ENCODE results near the gene TTLL12. TPM values are rescaled to one million over a fixed set of nuclear protein-coding genes. Genes with fewer than 3 reads are reported as not detected.

TTLL12 gene
- polyA plus RNA-seq, 1 donor = 29.0 TPM

DNA sequence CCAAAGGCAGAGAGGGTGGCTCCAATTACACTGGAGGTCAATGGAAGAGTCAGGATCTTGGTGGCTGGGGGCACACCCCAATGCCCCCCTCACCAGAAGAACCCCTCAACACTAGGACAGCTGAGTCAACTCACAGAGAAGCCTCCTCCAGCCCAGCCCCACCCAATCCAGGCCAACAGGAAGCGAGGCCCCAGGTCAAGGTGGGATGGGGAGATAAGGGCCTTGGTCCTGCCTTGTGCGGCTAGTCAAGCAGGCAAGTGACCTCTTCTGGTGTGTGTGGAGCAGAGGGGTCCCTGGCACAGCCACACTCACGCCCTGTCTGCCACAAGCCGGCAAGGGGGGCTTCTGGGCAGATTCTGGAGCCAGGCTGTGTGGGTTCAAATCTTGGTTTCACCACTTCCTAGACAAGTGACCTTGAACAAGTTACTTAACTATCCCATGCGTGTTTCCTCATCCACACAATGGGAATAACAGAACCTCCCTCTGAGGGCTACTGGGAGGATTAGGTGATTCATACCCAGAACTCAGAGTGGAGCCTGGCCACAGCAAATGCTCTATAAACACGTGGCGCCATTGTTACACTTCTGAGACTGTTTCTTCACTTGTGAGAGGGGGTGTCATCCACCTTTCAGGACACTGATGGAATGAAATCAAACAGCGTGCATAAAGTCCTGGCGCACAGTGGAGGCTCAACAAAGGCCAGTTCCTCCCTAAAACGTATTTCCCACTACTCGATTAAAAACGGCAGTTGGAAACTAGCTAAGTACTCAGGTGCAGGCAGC lies 3.2 kb downstream of the TTLL12 start:
- peaks cover 42% of the 10 kb centered on the region for H3K36me3 ChIP-seq (ENCODE audit: control insufficient read depth, insufficient read depth, low read length)
- WGBS (ENCODE audit: insufficient coverage, low lambda C conversion rate) = no CpG with 5 or more reads among the region's 12 CpGs
- peaks cover 2% of the 10 kb centered on the region for H3K9me3 ChIP-seq (ENCODE audit: control insufficient read depth, low read depth, low read length)
- DNase-seq = peak in 1 of 2 donors; percentile 14
- peaks cover 14% of the 10 kb centered on the region for H3K4me1 ChIP-seq (ENCODE audit: control insufficient read depth, insufficient read depth, low read length)
- H3K27ac ChIP-seq (ENCODE audit: low read length) = peak overlapping the region; percentile 43
- no peaks in the 10 kb centered on the region for H3K27me3 ChIP-seq (ENCODE audit: control insufficient read depth, insufficient read depth, low read length)
- H3K4me3 ChIP-seq (ENCODE audit: low read length) = no peak overlapping the region

DNA sequence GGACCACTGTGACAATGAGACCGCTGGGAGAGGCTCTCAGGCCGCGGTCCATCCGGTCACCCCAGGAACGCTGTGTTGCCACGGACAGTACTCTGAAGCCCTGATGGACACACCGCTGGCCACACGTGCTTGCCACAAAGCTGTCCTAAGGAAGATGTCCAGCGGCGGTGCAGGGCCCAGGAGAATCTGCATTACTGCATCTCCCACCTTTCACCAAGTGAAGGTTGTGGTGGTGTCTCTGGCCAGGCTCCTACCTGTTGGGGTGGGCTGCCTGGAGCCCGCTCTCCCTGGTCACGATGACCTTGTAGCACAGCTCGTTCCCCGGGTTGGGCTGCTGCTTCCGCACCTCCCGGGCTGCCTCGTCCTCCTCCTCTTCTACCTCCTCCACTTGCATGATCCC lies 4.2 kb downstream of the TTLL12 start:
- no CpG with 5 or more reads among the region's 17 CpGs for WGBS (ENCODE audit: insufficient coverage, low lambda C conversion rate)
- H3K27me3 ChIP-seq (ENCODE audit: control insufficient read depth, insufficient read depth, low read length) = no peaks in the 10 kb centered on the region
- peaks cover 14% of the 10 kb centered on the region for H3K4me1 ChIP-seq (ENCODE audit: control insufficient read depth, insufficient read depth, low read length)
- H3K9me3 ChIP-seq (ENCODE audit: control insufficient read depth, low read depth, low read length) = peaks cover 2% of the 10 kb centered on the region
- DNase-seq = no peak
- no peak overlapping the region for H3K4me3 ChIP-seq (ENCODE audit: low read length)
- H3K27ac ChIP-seq (ENCODE audit: low read length) = no peak overlapping the region
- H3K36me3 ChIP-seq (ENCODE audit: control insufficient read depth, insufficient read depth, low read length) = peaks cover 48% of the 10 kb centered on the region

DNA sequence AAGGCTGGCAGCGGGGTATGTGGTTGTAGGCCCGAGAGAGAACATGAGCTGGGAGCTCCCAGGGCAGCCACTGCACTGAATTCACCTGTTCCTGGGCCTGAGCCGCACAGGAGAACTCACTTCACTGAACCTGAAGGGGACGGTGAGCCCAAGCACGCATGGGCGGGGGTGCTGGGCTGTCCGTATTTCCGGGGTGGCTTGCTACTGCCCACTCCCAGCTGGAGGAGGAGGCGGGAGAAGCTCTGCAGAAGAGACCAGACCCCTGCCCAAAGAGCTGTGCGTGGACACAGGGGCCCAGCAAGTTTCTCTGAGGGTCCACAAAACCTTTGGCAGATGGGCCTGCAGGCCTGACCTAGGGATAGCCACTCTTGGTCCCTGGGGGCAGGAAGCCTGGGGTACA lies 4.8 kb downstream of the TTLL12 start:
- Histone ChIP-seq H3K36me3 (ENCODE audit: control insufficient read depth, insufficient read depth, low read length) (peaks cover 52% of the 10 kb centered on the region), H3K4me3 (ENCODE audit: low read length) (no peak overlapping the region), H3K9me3 (ENCODE audit: control insufficient read depth, low read depth, low read length) (no peaks in the 10 kb centered on the region), H3K27ac (ENCODE audit: low read length) (no peak overlapping the region), H3K27me3 (ENCODE audit: control insufficient read depth, insufficient read depth, low read length) (no peaks in the 10 kb centered on the region), H3K4me1 (ENCODE audit: control insufficient read depth, insufficient read depth, low read length) (peaks cover 14% of the 10 kb centered on the region)
- no CpG with 5 or more reads among the region's 10 CpGs for WGBS (ENCODE audit: insufficient coverage, low lambda C conversion rate)
- DNase-seq = no peak

DNA sequence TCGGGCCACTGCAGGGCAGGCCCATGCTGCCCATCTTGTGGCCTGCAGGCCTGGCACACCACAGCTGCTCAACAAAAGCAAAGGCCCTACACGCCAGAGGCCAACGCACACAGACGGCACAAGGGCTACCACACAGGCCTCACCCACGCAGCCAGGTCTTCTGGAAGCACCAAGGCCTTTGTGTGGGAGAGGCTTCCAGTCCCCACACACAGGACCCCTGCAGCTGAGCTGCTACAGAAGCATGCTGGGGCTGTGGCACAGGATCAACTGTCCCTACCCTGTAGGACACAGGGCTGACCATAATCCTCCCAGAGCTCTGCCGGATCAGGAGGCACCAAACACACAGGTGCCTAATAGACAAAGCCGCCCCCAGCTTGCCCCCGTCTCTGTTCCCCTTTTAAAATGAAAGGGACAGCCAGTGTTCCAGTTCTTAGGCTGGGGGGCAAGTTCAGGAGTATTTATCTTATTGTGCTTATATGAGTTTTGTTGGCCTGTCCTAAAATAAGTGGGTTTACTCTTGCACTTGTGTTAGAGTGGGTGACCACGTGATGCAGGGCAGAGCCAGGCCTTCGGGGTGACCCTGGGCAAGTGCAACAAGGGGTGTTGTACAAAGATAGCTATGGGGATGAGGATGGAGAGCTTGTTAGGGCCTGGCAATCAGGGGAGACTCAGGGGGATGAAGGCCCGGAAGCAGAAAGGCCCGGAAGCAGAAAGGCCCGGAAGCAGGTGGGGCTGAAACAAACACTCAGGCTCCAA lies 5.4 kb downstream of the TTLL12 start:
- Histone ChIP-seq H3K27ac (ENCODE audit: low read length) (no peak overlapping the region), H3K9me3 (ENCODE audit: control insufficient read depth, low read depth, low read length) (no peaks in the 10 kb centered on the region), H3K4me1 (ENCODE audit: control insufficient read depth, insufficient read depth, low read length) (peaks cover 14% of the 10 kb centered on the region), H3K27me3 (ENCODE audit: control insufficient read depth, insufficient read depth, low read length) (no peaks in the 10 kb centered on the region), H3K36me3 (ENCODE audit: control insufficient read depth, insufficient read depth, low read length) (peaks cover 53% of the 10 kb centered on the region), H3K4me3 (ENCODE audit: low read length) (no peak overlapping the region)
- DNase-seq = no peak
- WGBS (ENCODE audit: insufficient coverage, low lambda C conversion rate) = 100% methylated on average over 1 of the region's 13 CpGs

DNA sequence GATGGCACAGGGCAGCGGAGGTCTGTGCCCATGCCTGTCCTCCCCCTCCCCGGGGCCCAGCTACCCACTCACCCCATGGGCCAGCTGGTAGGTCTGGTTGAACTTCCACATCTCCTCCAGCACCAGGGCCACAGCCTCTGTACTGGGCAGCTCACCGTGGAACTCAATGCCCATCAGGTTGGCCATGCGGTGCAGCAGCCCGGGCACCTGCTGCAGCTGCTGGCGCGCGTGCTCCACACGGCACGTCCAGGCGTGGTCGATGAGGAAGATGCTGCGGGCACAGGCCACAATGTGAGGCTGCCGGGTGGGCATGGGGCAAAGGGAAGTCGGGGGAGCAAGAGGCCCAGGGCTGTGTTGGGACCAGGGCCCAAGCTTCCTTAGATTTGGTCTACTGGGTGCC lies 6.3 kb downstream of the TTLL12 start:
- H3K36me3 ChIP-seq (ENCODE audit: control insufficient read depth, insufficient read depth, low read length) = peaks cover 59% of the 10 kb centered on the region

DNA sequence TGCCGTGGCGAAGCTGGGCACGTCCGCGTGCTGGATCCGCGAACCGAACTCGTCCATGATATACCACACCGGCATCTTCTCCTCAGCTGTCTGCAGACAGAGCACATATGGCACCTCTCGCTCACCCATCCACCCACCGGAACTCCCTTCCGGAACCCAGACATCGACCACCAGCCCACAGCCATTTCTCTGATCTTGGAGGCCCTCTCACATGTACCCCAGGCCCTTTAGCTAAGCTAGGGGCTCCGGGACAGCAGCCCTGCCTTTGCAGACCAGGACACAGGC lies 7.1 kb downstream of the TTLL12 start:
- H3K9me3 ChIP-seq (ENCODE audit: control insufficient read depth, low read depth, low read length) = no peaks in the 10 kb centered on the region
- no peak for DNase-seq
- H3K27me3 ChIP-seq (ENCODE audit: control insufficient read depth, insufficient read depth, low read length) = no peaks in the 10 kb centered on the region
- peaks cover 8% of the 10 kb centered on the region for H3K4me1 ChIP-seq (ENCODE audit: control insufficient read depth, insufficient read depth, low read length)
- H3K4me3 ChIP-seq (ENCODE audit: low read length) = no peak overlapping the region
- peaks cover 67% of the 10 kb centered on the region for H3K36me3 ChIP-seq (ENCODE audit: control insufficient read depth, insufficient read depth, low read length)
- no peak overlapping the region for H3K27ac ChIP-seq (ENCODE audit: low read length)
- no CpG with 5 or more reads among the region's 15 CpGs for WGBS (ENCODE audit: insufficient coverage, low lambda C conversion rate)

More for the DNA sequence above, 6.3 kb downstream of the TTLL12 start:
- H3K9me3 ChIP-seq (ENCODE audit: control insufficient read depth, low read depth, low read length) = no peaks in the 10 kb centered on the region
- H3K4me3 ChIP-seq (ENCODE audit: low read length) = no peak overlapping the region
- no CpG with 5 or more reads among the region's 15 CpGs for WGBS (ENCODE audit: insufficient coverage, low lambda C conversion rate)
- no peak for DNase-seq
- H3K4me1 ChIP-seq (ENCODE audit: control insufficient read depth, insufficient read depth, low read length) = peaks cover 10% of the 10 kb centered on the region
- no peak overlapping the region for H3K27ac ChIP-seq (ENCODE audit: low read length)
- no peaks in the 10 kb centered on the region for H3K27me3 ChIP-seq (ENCODE audit: control insufficient read depth, insufficient read depth, low read length)

DNA sequence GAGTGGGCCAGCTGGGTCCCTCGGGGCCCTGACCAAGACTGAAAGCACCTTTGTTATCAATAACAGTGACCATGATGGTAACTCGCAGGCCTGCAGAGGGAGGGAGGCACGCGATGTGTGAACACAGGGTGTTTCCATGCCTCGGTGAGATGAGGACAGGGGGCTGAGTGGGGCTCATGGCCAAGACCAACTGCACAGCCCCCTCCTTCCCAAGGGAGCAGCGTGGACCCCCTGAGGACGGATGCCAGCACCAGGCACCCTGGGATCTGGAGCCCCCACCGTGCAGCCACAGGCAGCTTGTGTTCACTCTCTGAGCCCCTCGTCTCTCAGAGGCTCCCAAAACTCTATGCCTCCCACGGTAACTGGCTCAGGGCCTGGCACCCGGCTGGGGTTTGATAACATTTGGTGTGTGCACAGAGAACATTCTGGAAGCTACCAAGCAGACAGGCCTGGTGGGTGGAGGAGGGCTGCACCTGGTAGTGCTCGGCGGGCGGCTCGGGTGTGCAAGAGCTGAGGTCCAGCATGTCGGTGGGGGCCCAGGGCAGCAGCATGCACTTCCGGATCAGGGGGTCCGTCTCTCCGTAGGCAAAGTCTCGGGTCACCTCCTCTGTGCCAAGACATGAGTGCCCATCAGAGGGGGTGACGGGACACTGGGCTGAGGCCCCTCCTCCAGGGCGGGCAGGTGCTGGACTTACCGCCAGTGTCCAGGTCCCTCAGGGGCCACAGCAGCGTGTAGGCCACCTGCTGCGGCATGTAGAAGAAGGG lies 7.6 kb downstream of the TTLL12 start:
- Histone ChIP-seq H3K27me3 (ENCODE audit: control insufficient read depth, insufficient read depth, low read length) (no peaks in the 10 kb centered on the region), H3K4me3 (ENCODE audit: low read length) (no peak overlapping the region), H3K9me3 (ENCODE audit: control insufficient read depth, low read depth, low read length) (no peaks in the 10 kb centered on the region), H3K4me1 (ENCODE audit: control insufficient read depth, insufficient read depth, low read length) (peaks cover 8% of the 10 kb centered on the region), H3K27ac (ENCODE audit: low read length) (no peak overlapping the region), H3K36me3 (ENCODE audit: control insufficient read depth, insufficient read depth, low read length) (peaks cover 72% of the 10 kb centered on the region)
- no CpG with 5 or more reads among the region's 25 CpGs for WGBS (ENCODE audit: insufficient coverage, low lambda C conversion rate)
- no peak for DNase-seq

DNA sequence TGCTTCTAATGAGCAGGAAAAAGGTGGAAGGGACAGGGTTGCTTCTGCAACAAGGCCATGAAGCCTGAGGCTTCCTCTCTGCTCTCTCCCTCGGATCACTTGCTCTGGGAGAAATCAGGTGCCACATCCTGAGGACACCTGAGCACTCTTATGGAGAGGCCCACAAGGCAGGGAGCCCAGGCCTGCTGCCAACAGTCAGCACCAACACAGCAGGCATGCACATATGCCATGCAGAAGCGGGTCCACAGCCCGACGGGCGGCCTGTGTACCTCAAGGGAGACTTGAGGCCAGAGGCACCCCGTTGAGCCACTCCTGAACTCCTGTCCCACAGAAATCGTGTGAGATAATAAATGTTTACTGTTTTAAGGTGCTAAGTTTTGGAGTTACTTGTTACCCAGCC lies 9.5 kb downstream of the TTLL12 start:
- H3K36me3 ChIP-seq (ENCODE audit: control insufficient read depth, insufficient read depth, low read length) = peaks cover 81% of the 10 kb centered on the region
- WGBS (ENCODE audit: insufficient coverage, low lambda C conversion rate) = no CpG with 5 or more reads among the region's 7 CpGs

DNA sequence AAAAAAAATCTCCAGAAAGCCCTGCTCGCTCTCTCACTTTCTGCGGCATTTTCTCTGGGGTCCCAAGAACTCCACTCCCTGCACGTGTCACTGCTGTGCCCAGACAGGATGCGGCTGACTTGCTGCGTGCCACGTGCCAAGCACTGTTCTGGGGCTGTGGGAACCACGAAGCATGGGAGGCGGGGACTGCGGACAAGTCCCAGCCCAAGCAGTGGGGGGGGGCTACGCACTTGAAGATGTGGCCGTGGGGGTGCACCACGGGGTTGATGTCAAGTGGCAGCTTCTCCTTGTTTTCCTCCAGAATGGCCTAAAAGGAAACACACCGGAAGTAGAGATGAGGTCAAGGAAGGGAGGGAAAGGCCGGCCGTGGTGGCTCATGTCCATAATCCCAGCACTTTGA lies 10.8 kb downstream of the TTLL12 start:
- Histone ChIP-seq H3K9me3 (ENCODE audit: control insufficient read depth, low read depth, low read length) (no peaks in the 10 kb centered on the region), H3K4me1 (ENCODE audit: control insufficient read depth, insufficient read depth, low read length) (no peaks in the 10 kb centered on the region), H3K27me3 (ENCODE audit: control insufficient read depth, insufficient read depth, low read length) (no peaks in the 10 kb centered on the region), H3K27ac (ENCODE audit: low read length) (no peak overlapping the region), H3K4me3 (ENCODE audit: low read length) (no peak overlapping the region), H3K36me3 (ENCODE audit: control insufficient read depth, insufficient read depth, low read length) (peaks cover 79% of the 10 kb centered on the region)
- no peak for DNase-seq
- no CpG with 5 or more reads among the region's 15 CpGs for WGBS (ENCODE audit: insufficient coverage, low lambda C conversion rate)

More for the DNA sequence above, 9.5 kb downstream of the TTLL12 start:
- DNase-seq = no peak
- Histone ChIP-seq H3K4me1 (ENCODE audit: control insufficient read depth, insufficient read depth, low read length) (no peaks in the 10 kb centered on the region), H3K27ac (ENCODE audit: low read length) (no peak overlapping the region), H3K9me3 (ENCODE audit: control insufficient read depth, low read depth, low read length) (no peaks in the 10 kb centered on the region), H3K4me3 (ENCODE audit: low read length) (no peak overlapping the region), H3K27me3 (ENCODE audit: control insufficient read depth, insufficient read depth, low read length) (no peaks in the 10 kb centered on the region)

DNA sequence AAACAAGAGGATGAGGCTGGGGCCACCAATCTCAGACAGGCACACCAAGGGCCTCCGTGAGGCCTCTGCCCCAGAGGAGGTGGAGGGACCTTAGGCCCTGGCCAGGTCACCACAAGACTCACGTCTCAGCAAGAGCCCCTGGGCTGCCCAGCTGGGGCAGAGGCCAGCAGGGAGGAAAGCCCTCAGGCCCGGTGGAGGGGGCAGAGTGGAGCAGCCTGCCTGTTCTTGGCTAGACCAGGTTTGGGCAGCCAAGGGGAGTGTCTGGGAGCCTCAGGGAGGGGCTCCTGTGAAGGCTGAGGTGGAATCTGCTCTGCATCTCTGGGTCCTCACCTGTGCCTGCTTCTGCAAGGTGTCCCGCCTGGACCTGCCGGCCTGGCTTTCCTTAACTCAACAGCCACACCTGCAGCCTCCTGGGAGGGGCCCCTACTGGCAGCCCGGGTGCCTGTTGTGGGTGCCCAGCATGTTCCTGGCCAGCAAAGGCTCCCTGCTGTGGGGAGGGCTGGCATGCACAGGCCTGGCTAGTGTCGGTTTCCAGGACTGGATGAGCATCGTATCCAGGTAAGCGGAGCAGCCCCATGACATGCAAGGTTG lies 11.9 kb downstream of the TTLL12 start:
- Histone ChIP-seq H3K27ac (ENCODE audit: low read length) (no peak overlapping the region), H3K4me1 (ENCODE audit: control insufficient read depth, insufficient read depth, low read length) (no peaks in the 10 kb centered on the region), H3K27me3 (ENCODE audit: control insufficient read depth, insufficient read depth, low read length) (no peaks in the 10 kb centered on the region), H3K9me3 (ENCODE audit: control insufficient read depth, low read depth, low read length) (no peaks in the 10 kb centered on the region), H3K4me3 (ENCODE audit: low read length) (no peak overlapping the region), H3K36me3 (ENCODE audit: control insufficient read depth, insufficient read depth, low read length) (peaks cover 78% of the 10 kb centered on the region)
- no peak for DNase-seq
- no CpG with 5 or more reads among the region's 9 CpGs for WGBS (ENCODE audit: insufficient coverage, low lambda C conversion rate)
